GM18951 (cell line): Measurements from ENCODE around the gene USF2.

Source experiments
- POLR2A ChIP-seq: IDR thresholded peaks from 4 replicates; pipeline ENCODE4 v1.6.1; 2011; ENCODE audit warnings: mild to moderate bottlenecking; ENCODE audit not compliant: insufficient read length, insufficient read depth; ENCODE audit errors: extremely low read depth
- in situ Hi-C: fragments of 300-500 bp; cut with MboI; formaldehyde crosslinking; loops from one replicate; pipeline ENCODE4 v1.12.0; 2022; ENCODE audit warnings: low sequenced_read_pairs, mixed read lengths, inconsistent platforms; ENCODE audit not compliant: unreplicated experiment

The USF2 gene

GRCh38 chr19:35288906-35289305 is 20.1 kb downstream of the USF2 start:
- in situ Hi-C loops: no loop called here
- no peak for TF ChIP-seq POLR2A

- TF ChIP-seq POLR2A: no peak
- in situ Hi-C loops: no loop called here
These were observed 21.8 kb downstream of the USF2 start for GRCh38 chr19:35290381-35291127.

DNA sequence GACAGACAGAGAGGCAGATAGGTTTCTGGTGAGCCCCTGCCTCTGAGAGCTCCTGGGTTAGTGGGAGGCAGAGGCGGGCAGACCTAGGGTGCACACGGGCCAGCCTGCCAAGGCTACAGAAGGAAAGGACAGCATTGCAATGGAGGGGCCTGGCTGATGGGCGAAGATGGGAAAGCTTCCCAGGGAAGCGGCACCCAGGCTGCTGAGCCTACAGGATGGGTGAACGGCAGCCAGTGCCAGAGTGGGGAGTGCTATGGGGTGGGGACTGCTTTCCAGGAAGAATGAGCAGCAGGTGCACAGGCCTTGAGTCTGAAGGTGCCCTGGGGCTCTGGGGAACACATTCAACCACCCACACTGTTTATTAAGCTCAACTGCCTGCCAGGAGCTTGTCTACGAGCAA is 22.5 kb downstream of the USF2 start:
- no peak for TF ChIP-seq POLR2A
- in situ Hi-C loops: no loop called here

GRCh38 chr19:35291916-35292315 is 23.2 kb downstream of the USF2 start, which contains the start of gene MAG:
Gene MAG, plus strand, starts transcription at chr19:35292161. Its CDS starts 3,248 bp downstream, at chr19:35295409.
- no peak for TF ChIP-seq POLR2A
- in situ Hi-C loops: no loop called here

DNA sequence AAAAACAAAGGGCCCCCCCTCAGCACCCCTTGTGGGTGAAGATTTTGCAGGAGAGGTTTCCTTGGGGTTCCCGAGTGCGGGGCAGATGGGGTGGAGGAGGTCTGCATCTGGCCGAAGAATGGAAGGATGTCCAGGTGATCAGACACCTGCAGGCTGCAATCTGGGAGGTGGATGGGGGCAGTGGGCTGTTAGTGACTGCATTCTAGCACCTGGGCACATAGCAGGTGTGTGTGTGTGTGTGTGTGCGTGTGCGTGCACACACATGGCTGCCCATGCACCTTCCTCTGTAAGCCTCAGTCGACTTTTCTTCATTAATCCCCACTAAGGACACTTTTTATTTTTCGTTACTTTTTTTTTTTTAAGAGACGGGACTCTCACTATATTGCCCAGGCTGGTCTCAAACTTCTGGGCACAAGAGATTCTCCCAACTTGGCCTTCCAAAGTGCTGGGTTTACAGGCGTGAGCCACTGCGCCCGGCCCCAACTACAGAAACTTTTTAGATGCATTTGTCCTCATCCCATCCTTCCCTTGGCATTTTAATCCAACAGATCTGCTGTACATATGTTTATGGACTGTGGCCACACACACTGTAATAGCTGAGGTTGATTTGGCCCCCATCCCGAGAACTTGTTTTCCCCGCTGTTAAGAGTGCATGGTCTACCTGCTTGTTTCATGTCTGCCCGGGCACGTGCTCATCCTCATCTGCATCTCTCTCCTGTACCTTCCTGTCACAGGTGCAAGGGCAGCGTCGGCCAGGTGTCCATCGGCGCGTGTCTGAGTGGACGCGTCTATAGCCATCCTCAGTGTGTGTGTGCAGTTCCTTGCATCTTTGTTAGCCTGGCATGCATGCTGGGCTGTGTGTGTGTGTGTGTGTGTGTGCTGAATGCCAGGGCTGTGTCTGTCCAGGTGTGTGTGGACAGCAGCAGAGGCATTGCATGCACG is 23.9 kb downstream of the USF2 start:
- in situ Hi-C loops: no loop called here
- TF ChIP-seq POLR2A: no peak

DNA sequence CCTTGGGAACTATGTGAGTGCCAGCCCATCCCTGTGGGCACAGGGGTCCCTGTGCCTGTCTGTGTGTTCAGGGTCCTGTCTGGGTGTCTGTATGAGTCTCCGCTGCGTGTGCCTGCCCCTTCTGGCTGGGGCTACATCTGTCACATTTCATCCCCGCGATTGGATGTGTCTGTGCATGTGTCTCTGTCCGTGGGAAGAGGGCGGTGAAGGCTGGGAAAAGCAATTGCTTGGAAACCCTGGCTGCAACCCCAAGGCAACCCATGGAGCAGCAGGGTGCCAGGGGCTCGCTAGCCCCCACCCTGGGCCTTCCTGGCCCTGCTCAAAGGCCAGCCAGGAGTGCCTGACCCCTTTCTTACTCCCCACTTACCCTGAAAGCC is 24.6 kb downstream of the USF2 start:
- no peak for TF ChIP-seq POLR2A
- in situ Hi-C loops: no loop called here

- TF ChIP-seq POLR2A: no peak
- in situ Hi-C loops: no loop called here
These were observed 25.0 kb downstream of the USF2 start for GRCh38 chr19:35293808-35294207.

DNA sequence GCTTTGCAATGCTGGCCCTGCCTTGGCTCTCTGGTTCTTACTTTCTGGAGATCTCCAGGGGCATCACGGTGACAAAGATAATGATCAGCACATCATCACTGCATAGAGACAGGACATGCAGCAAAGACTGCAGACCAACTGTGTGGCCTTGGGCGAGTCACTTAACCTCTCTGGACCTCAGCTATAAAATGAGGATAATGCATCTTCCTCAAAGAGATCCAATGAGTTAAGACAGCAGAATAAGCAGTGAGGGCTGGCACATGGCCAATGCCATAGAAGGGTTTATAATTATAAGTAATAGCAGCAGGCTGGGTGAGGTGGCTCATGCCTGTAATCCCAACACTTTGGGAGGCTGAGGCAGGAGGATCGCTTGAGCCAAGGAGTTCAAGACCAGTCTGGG is 25.6 kb downstream of the USF2 start:
- no peak for TF ChIP-seq POLR2A
- in situ Hi-C loops: no loop called here

DNA sequence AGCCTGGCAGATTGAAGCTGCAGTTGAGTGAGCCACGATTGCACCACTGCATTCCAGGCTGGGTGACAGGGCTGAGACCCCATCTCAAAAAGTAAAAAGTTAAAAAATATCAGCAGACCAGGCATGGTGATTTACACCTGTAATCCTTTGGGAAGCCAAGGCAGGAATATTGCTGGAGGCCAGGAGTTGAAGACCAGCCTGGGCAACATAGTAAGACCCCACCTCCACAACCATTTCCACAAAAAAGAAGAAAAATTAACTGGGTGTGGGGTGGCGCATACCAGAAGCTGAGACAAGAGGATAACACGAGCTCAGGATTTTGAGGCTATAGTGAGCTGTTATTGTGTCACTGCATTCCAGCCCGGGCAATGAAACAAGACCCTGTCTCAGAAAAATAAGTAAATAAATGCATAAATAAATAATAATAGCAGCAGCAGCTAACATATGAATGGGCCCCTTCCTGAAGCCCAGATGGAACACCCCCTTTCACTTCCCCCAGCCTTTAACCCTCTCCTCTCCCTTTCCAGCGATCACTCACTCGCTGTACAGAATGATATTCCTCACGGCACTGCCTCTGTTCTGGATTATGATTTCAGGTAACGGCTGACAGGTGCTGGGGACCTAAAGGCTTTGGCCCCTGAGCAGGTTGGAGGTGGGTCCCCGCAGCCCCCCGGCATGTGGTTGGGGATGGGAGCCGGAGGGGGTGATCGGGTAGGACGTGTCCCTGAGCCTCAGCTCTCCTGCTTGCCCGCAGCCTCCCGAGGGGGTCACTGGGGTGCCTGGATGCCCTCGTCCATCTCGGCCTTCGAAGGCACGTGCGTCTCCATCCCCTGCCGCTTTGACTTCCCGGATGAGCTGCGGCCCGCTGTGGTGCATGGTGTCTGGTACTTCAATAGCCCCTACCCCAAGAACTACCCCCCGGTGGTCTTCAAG is 26.4 kb downstream of the USF2 start:
- no peak for TF ChIP-seq POLR2A
- in situ Hi-C loops: no loop called here

DNA sequence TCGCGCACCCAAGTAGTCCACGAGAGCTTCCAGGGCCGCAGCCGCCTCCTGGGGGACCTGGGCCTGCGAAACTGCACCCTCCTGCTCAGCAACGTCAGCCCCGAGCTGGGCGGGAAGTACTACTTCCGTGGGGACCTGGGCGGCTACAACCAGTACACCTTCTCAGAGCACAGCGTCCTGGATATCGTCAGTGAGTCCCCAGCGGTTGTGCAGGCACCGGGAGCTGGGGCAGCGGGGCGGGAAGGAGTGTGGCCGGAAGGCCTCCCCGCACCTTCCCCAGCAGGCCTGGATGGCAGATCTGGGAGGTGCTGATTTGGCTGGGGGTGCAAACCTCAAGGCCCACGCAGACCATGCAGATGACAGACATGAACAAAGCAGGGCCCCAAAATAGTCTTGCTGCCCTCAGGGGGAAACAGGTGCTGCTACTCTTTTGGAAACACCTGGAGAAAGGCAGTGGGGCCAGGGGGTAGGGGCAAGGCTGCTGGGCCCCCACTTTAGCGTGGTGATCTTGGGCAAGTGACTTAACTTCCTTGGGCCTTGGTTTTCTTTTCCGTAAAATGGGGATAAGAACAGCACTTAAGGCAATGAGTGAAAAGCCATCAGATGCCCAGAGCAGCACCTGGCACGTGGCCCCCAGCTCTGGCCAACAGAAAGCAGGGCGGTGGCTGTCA is 27.2 kb downstream of the USF2 start:
- in situ Hi-C loops: no loop called here
- no peak for TF ChIP-seq POLR2A

GRCh38 chr19:35296644-35297514 is 28.1 kb downstream of the USF2 start:
- no peak for TF ChIP-seq POLR2A
- in situ Hi-C loops: no loop called here

- TF ChIP-seq POLR2A: no peak
- in situ Hi-C loops: no loop called here
These were observed 28.7 kb downstream of the USF2 start for GRCh38 chr19:35297515-35297848.
